H1 (cell line): ENCODE results near the gene INPP5A. TPM values are rescaled to one million over a fixed set of nuclear protein-coding genes. Genes with fewer than 3 reads are reported as not detected.
A peak's percentile ranks its signal among the peaks of the same experiment; 100 is the strongest.

ENCODE experiments used
- ATF2 ChIP-seq: IDR thresholded peaks from 2 replicates; pipeline ENCODE4 v1.6.1; 2012; ENCODE audit warnings: low read length, inconsistent platforms
- CTCF ChIP-seq, 3 experiments: IDR thresholded peaks; 1 replicate in 2 of 3; 2 replicates in 1 of 3; pipeline versions ENCODE4 v1.5.1 to v1.6.1; 2011; ENCODE audit warnings: low read length in 3 of 3, mild to moderate bottlenecking in 3 of 3, inconsistent platforms in 2 of 3, low read depth in 1 of 3, moderate library complexity in 1 of 3; ENCODE audit not compliant: insufficient read depth in 1 of 3; ENCODE audit errors: control extremely low read depth in 1 of 3
- GABPA ChIP-seq: IDR thresholded peaks from 2 replicates; pipeline ENCODE4 v1.6.1; 2011; ENCODE audit warnings: mild to moderate bottlenecking, low read length, moderate library complexity, borderline replicate concordance; ENCODE audit not compliant: insufficient read depth
- JUN ChIP-seq: IDR thresholded peaks from 2 replicates; pipeline ENCODE4 v1.6.1; 2011; ENCODE audit warnings: low read depth, mild to moderate bottlenecking, improper control_type of control experiment, low read length
- PHF8 ChIP-seq: fragments of 200-600 bp; sonication (generic); conservative IDR thresholded peaks from 2 replicates; pipeline ENCODE4 v1.7.1; 2012; ENCODE audit warnings: low read depth, mild to moderate bottlenecking, inconsistent platforms, low read length, moderate library complexity
- POLR2A ChIP-seq, 2 experiments: IDR thresholded peaks; 1 replicate in 1 of 2; 2 replicates in 1 of 2; pipeline ENCODE4 v1.6.1; 2011; ENCODE audit warnings: low read depth in 2 of 2, low read length in 2 of 2, mild to moderate bottlenecking in 2 of 2; ENCODE audit errors: control extremely low read depth in 1 of 2
- SAP30 ChIP-seq: fragments of 300-600 bp; sonication (generic); IDR thresholded peaks from 2 replicates; pipeline ENCODE4 v1.7.1; 2012; ENCODE audit warnings: low read length, moderate library complexity, mild to moderate bottlenecking, inconsistent platforms; ENCODE audit not compliant: insufficient read depth, insufficient replicate concordance
- SIX5 ChIP-seq: IDR thresholded peaks from 2 replicates; pipeline ENCODE4 v1.6.1; 2011; ENCODE audit warnings: mild to moderate bottlenecking, low read depth, low read length
- SP2 ChIP-seq: IDR thresholded peaks from 2 replicates; pipeline ENCODE4 v1.6.1; 2012; ENCODE audit warnings: mild to moderate bottlenecking, low read length, inconsistent platforms
- SP4 ChIP-seq: IDR thresholded peaks from 2 replicates; pipeline ENCODE4 v1.6.1; 2012; ENCODE audit warnings: low read length, inconsistent platforms
- SRF ChIP-seq: IDR thresholded peaks from 2 replicates; pipeline ENCODE4 v1.6.1; 2011; ENCODE audit warnings: mild to moderate bottlenecking, low read depth, low read length, moderate library complexity
- TCF12 ChIP-seq: IDR thresholded peaks from 2 replicates; pipeline ENCODE4 v1.6.1; 2011; ENCODE audit warnings: low read depth, mild to moderate bottlenecking, low read length
- polyA plus RNA-seq, 7 experiments: library from polyadenylated mRNA; depleted of rRNA in 3 of 7; stranded (reverse) in 5 of 7; unstranded in 2 of 7; fragments of >200 nt in 5 of 7; fragments of 200-250 nt in 2 of 7; gene quantifications; 1 replicate in 5 of 7; 2 replicates in 1 of 7; 4 replicates in 1 of 7; pipeline versions ENCODE4 v1.2.1 to v1.2.3, GENCODE V29; 2011 to 2013; ENCODE audit warnings: missing spikeins in 2 of 7, mixed read lengths in 2 of 7
- total RNA-seq: library from RNA; stranded (reverse); fragmentation: NEBNext Ultra II Directional; extraction: Animal tissue kit (Norgen Biotek cat#: 25700); gene quantifications from 2 replicates; pipeline ENCODE4 v1.2.1, GENCODE V29; 2021

INPP5A gene
- total and polyA plus RNA-seq, 2 of the 8 experiments (the other 6 are each of a cell fraction or from before 2014, with no cell fraction given): 19.7 to 27.5 TPM

GRCh38 chr10:132571650-132572544 is 34.3 kb downstream of the INPP5A start (continued):
- TF ChIP-seq SIX5 (no peak), ATF2 (no peak), CTCF (IDR thresholded peaks at IDR 0.05; ENCODE audit: control extremely low read depth in 1 of 3, insufficient read depth in 1 of 3, low read depth in 1 of 3, low read length in 3 of 3) (peak in 1 of 3 experiments; percentile 17; a peak in 1 of 4 replicates), JUN (peak; percentile 81), SAP30 (no peak), SP2 (no peak), TCF12 (peak; percentile 75; the same call in 1 of the 2 replicates), PHF8 (no peak), SRF (no peak), POLR2A (IDR thresholded peaks at IDR 0.05; ENCODE audit: control extremely low read depth in 1 of 2, low read depth in 2 of 2, low read length in 2 of 2) (no peak), SP4 (no peak), GABPA (no peak)
